Vagina (tissue), 2 donors: Measurements from ENCODE around the gene AEBP1. TPM values are rescaled to one million over a fixed set of nuclear protein-coding genes. Genes with fewer than 3 reads are reported as not detected.

ENCODE experiments used
- DNase-seq, 2 donors: peaks; one replicate each; pipeline ENCODE4 v3.0.0-alpha.2; 2017; ENCODE audit errors: extremely low spot score in 2 of 2
- H3K27ac ChIP-seq: fragments of 200-600 bp; sonication (generic); one replicate; pipeline ENCODE4 v1.5.1; 2019
- H3K27me3 ChIP-seq: fragments of 200-600 bp; sonication (generic); one replicate; pipeline ENCODE4 v1.5.1; 2019
- H3K36me3 ChIP-seq, 2 donors: fragments of 200-600 bp; sonication (generic); one replicate each; pipeline ENCODE4 v1.5.1; 2017 to 2019
- H3K4me1 ChIP-seq: fragments of 200-600 bp; sonication (generic); one replicate; pipeline ENCODE4 v1.5.1; 2019
- H3K4me3 ChIP-seq, 2 donors: fragments of 200-600 bp; sonication (generic); 1 replicate in 1 of 2; 2 replicates in 1 of 2; pipeline ENCODE4 v1.5.1; 2016 to 2019
- H3K9me3 ChIP-seq: fragments of 200-600 bp; sonication (generic); one replicate; pipeline ENCODE4 v1.5.1; 2019
- CTCF ChIP-seq, 3 experiments: fragments of 450-650 bp in 2 of 3; fragments of 200-600 bp in 1 of 3; sonication (generic) in 1 of 3; IDR thresholded peaks; one replicate each; pipeline ENCODE4 v1.5.1; 2017 to 2019; ENCODE audit warnings: antibody characterized with exemption in 3 of 3, mild to moderate bottlenecking in 2 of 3, moderate library complexity in 2 of 3
- POLR2A ChIP-seq, 2 donors: fragments of 450-650 bp; IDR thresholded peaks; one replicate each; pipeline ENCODE4 v1.6.1; 2017; ENCODE audit warnings: antibody characterized with exemption in 2 of 2, mild to moderate bottlenecking in 2 of 2, moderate library complexity in 2 of 2
- POLR2AphosphoS5 ChIP-seq, 2 donors: sonication (generic); formaldehyde crosslinking; IDR thresholded peaks; one replicate each; pipeline ENCODE4 v1.9.0; 2017; ENCODE audit warnings: antibody characterized with exemption in 2 of 2, mild to moderate bottlenecking in 2 of 2, low read depth in 1 of 2; ENCODE audit not compliant: insufficient read depth in 1 of 2
- intact Hi-C: fragments of 100-400 bp; cut with DNase I; formaldehyde crosslinking; loops from one replicate; pipeline ENCODE4 v1.15.1; 2023
- total RNA-seq: library from RNA; depleted of rRNA; stranded (reverse); fragments of >200 nt; gene quantifications from one replicate; pipeline ENCODE4 v1.2.3, GENCODE V29; 2016

The AEBP1 gene
- total RNA-seq, 1 donor from 2014 or later = 321 TPM

- Histone ChIP-seq H3K27ac (no peak overlapping the region), H3K36me3 (no peaks in the 10 kb centered on the region), H3K4me1 (peaks cover 11% of the 10 kb centered on the region), H3K27me3 (no peaks in the 10 kb centered on the region), H3K9me3 (no peaks in the 10 kb centered on the region), H3K4me3 (no peak overlapping the region)
- intact Hi-C loops = no loop called here
- TF ChIP-seq POLR2A (IDR thresholded peaks at IDR 0.05) = no peak
- TF ChIP-seq POLR2AphosphoS5 (IDR thresholded peaks at IDR 0.05; ENCODE audit: insufficient read depth in 1 of 2, low read depth in 1 of 2) = no peak
- TF ChIP-seq CTCF (IDR thresholded peaks at IDR 0.05) = no peak
- no peak for DNase-seq
These were observed 47.8 kb downstream of the AEBP1 start for GRCh38 chr7:44151956-44152355.

GRCh38 chr7:44152971-44153947 lies 49.1 kb downstream of the AEBP1 start:
- Histone ChIP-seq H3K4me1 (peaks cover 11% of the 10 kb centered on the region), H3K9me3 (no peaks in the 10 kb centered on the region), H3K4me3 (no peak overlapping the region), H3K27me3 (no peaks in the 10 kb centered on the region), H3K27ac (no peak overlapping the region), H3K36me3 (no peaks in the 10 kb centered on the region)
- DNase-seq = no peak
- TF ChIP-seq CTCF (IDR thresholded peaks at IDR 0.05) (no peak), POLR2AphosphoS5 (IDR thresholded peaks at IDR 0.05; ENCODE audit: insufficient read depth in 1 of 2, low read depth in 1 of 2) (no peak), POLR2A (IDR thresholded peaks at IDR 0.05) (no peak)
- intact Hi-C loops = no loop called here

GRCh38 chr7:44153948-44154335 lies 49.8 kb downstream of the AEBP1 start:
- no peaks in the 10 kb centered on the region for H3K27me3 ChIP-seq
- no peak for DNase-seq
- no peak overlapping the region for H3K4me3 ChIP-seq
- no peaks in the 10 kb centered on the region for H3K9me3 ChIP-seq
- H3K27ac ChIP-seq = no peak overlapping the region
- intact Hi-C loops = no loop called here
- H3K4me1 ChIP-seq = peaks cover 11% of the 10 kb centered on the region
- TF ChIP-seq CTCF (IDR thresholded peaks at IDR 0.05) (no peak), POLR2AphosphoS5 (IDR thresholded peaks at IDR 0.05; ENCODE audit: insufficient read depth in 1 of 2, low read depth in 1 of 2) (no peak), POLR2A (IDR thresholded peaks at IDR 0.05) (no peak)
- H3K36me3 ChIP-seq = no peaks in the 10 kb centered on the region

GRCh38 chr7:44154703-44155102 lies 50.6 kb downstream of the AEBP1 start:
- TF ChIP-seq POLR2AphosphoS5 (IDR thresholded peaks at IDR 0.05; ENCODE audit: insufficient read depth in 1 of 2, low read depth in 1 of 2) (no peak), CTCF (IDR thresholded peaks at IDR 0.05) (no peak), POLR2A (IDR thresholded peaks at IDR 0.05) (no peak)
- no peak overlapping the region for H3K4me3 ChIP-seq
- DNase-seq = no peak
- no peaks in the 10 kb centered on the region for H3K36me3 ChIP-seq
- no peaks in the 10 kb centered on the region for H3K9me3 ChIP-seq
- H3K27ac ChIP-seq = no peak overlapping the region
- peaks cover 10% of the 10 kb centered on the region for H3K4me1 ChIP-seq
- intact Hi-C loops = no loop called here
- no peaks in the 10 kb centered on the region for H3K27me3 ChIP-seq
